T-helper 1 cell treated with Interleukin-12 subunit alpha and Interleukin-12 subunit beta and Interleukin-4 antibody, amounts not matched to agents 30 ng/mL and 1 ng/mL, for 36 hours (primary cell): ENCODE measurements around the gene PTDSS2. TPM values are rescaled to one million over a fixed set of nuclear protein-coding genes. Genes with fewer than 3 reads are reported as not detected.
"Not testable (repeated sequence)": the region's sequence is repeated elsewhere in the genome, so short reads cannot be mapped to it uniquely, and the experiment has no call there.

ENCODE experiments used
- intact Hi-C: fragments of 100-400 bp; cut with micrococcal nuclease; formaldehyde crosslinking; loops from one replicate; pipeline ENCODE4 v1.15.1; 2024
- total RNA-seq: library from RNA; stranded (reverse); gene quantifications from 2 replicates; pipeline ENCODE4 v1.2.3, GENCODE V29; 2022

PTDSS2 gene
- total RNA-seq, 1 donor from 2014 or later, result 30.8 TPM

GRCh38 chr11:462107-462890 is 12.2 kb downstream of the PTDSS2 start:
- intact Hi-C loops, result no loop called here

GRCh38 chr11:464316-464715 is 14.2 kb downstream of the PTDSS2 start:
- intact Hi-C loops, result no loop called here

GRCh38 chr11:465896-466530 is 15.9 kb downstream of the PTDSS2 start:
- intact Hi-C loops, result no loop called here

DNA sequence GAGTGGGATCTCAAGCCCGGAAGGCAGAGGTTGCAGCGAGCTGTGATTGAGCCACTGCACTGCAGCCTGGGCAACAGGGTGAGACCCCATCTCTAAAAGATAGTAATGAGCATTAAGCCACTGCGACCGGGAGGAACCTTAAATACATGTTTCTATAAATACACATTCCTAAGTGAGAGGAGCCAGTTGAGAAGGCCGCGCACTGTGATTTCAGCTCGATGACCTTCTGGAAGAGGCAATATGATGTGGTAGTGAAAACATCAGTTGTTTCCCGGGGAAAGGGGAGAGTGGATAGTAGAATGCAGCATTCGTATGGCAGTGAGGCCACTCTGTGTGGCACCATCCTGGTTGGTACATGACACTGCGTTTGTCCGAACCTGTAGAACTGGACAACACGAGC is 18.0 kb downstream of the PTDSS2 start:
- intact Hi-C loops, result no loop called here

- intact Hi-C loops, result no loop called here
These were observed 18.4 kb downstream of the PTDSS2 start for GRCh38 chr11:468493-468892.

GRCh38 chr11:469026-469683 is 19.1 kb downstream of the PTDSS2 start:
- intact Hi-C loops, result not testable (repeated sequence)

DNA sequence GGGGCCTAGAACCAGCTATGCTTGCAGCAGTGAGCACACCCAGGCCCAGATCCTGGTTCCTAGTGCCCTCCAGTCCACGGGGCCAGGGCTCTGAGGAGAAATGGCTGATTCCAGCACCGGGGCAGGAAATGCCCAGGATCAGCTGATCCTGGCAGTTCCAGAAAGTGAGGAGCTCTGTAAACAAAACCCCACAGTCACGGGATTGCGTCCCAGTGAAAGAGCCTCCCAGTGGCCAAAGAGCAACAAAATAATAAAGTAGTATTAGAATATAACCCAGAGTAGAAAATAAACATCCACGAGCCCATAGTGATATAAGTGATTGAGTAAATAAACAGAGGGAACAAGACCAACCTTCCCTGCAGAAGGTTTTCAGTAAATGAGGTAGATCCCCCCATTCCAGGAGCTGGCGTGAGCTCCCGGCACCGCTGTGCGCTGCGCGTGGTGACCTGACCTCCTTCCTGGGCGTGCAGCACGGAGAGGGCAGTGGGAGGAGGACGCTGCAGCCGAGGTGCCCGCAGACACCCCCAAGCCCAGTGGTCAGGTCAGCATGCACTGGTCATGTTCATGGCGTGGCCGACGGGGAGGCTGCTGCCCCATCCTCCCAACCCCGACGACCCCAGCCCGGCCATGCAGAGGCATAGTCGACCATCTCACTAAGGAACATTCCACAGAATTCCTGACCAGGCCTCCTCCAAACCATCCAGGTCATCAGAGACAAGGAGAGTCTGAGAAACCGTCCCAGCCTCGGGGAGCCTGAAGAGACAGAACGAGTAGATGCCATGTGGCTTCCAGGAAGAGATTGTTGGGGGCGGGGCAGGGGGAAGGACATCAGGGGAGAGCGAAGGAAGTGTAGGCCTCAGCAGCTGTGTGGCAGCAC is 19.8 kb downstream of the PTDSS2 start:
- intact Hi-C loops, result no loop called here

DNA sequence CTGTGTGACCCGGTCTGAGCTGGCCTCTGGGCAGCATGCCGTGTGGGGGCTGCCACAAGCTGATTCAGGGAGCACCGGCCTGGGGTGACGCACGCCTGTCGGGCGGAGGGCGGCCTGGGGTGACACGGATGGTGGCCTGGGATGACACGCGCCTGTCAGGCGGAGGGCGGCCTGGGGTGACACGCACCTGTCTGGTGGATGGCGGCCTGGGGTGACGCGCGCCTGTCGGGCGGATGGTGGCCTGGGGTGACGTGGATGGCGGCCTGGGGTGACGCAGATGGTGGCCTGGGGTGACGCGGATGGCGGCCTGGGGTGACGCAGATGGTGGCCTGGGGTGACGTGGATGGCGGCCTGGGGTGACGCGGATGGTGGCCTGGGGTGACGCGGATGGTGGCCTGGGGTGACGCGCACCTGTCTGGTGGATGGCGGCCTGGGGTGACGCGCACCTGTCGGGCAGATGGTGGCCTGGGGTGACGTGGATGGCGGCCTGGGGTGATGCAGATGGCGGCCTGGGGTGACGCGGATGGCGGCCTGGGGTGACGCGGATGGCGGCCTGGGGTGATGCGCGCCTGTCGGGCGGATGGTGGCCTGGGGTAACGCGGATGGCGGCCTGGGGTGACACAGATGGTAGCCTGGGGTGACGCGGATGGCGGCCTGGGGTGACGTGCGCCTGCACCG is 21.5 kb downstream of the PTDSS2 start:
- intact Hi-C loops, result no loop called here

DNA sequence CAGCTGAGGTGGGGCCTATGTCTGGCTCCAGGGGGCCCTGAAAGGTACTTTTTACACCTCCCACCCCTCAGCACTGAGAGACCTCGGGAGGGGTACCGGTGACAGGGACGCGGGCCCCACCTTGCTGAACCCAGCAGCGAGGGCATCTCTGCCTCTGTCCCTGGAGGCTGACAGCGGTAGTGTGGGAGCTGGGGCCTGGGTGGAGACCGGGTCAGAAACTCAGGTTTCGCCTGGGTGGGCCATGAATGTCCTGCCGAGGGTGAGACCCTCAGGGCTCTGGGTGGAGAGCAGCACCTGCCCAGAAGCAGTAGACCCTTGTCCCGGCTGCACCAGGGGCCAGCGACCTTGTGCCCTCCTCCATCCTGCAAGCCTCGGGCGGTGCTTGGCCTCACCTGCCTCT is 22.2 kb downstream of the PTDSS2 start:
- intact Hi-C loops, result no loop called here

- intact Hi-C loops, result no loop called here
These were observed 22.7 kb downstream of the PTDSS2 start for GRCh38 chr11:472816-473215.

DNA sequence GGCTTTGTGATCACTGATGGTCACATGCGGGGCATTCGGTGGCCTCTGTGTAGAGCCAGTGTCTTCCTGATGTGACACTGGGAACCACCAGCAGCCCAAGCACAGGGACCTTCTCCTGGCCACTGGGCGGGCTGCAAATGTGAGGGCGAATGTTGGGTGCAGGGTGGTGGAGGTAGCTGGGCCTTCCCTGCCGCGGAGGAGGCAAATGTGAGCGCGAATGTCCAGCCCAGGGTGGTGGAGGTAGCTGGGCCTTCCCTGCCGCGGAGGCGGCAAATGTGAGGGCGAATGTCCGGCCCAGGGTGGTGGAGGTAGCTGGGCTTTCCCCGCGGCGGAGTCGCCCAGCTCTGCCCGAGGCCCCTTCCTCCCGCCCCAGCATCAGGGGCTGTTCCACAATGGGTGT is 23.3 kb downstream of the PTDSS2 start:
- intact Hi-C loops, result no loop called here

GRCh38 chr11:473962-474785 is 24.1 kb downstream of the PTDSS2 start:
- intact Hi-C loops, result no loop called here

DNA sequence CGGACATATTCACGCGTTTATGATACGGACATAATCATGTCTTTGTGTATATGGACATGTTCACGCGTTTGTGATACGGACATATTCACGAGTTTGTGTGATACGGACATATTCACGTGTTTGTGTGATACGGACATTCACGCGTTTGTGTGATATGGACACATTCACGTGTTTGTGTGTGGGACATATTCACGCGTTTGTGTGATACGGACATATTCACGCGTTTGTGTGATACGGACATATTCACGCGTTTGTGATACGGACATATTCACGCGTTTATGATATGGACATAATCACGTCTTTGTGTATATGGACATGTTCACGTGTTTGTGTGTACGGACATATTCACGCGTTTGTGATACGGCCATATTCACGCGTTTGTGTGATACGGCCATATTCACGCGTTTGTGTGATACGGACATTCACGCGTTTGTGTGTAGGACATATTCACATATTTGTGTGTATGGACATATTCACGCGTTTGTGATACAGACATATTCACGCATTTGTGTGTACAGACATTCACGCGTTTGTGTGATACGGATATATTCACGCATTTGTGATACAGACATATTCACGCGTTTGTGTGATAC is 24.9 kb downstream of the PTDSS2 start:
- intact Hi-C loops, result no loop called here

- intact Hi-C loops, result no loop called here
These were observed 25.9 kb downstream of the PTDSS2 start for GRCh38 chr11:475941-476340.

DNA sequence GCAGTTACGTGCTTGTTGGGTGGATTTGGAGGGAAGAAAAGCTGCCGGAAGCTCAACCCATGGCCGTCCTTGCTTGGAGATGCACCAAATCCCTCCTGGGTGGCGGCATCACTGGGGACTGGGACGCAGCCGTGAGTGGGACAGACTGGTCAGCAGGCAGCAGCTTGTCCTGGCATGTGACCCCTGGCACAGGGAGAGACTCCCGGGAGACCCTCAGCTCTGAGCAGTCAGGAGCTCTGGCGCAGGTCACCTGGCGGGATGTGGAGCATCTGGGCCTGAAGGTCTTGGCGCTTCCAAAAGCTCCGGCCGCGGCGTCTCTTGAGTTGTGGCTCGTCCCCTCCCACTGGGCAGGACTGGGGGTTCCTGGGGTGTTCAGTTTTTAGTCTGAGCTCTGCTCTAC is 26.3 kb downstream of the PTDSS2 start:
- intact Hi-C loops, result no loop called here

DNA sequence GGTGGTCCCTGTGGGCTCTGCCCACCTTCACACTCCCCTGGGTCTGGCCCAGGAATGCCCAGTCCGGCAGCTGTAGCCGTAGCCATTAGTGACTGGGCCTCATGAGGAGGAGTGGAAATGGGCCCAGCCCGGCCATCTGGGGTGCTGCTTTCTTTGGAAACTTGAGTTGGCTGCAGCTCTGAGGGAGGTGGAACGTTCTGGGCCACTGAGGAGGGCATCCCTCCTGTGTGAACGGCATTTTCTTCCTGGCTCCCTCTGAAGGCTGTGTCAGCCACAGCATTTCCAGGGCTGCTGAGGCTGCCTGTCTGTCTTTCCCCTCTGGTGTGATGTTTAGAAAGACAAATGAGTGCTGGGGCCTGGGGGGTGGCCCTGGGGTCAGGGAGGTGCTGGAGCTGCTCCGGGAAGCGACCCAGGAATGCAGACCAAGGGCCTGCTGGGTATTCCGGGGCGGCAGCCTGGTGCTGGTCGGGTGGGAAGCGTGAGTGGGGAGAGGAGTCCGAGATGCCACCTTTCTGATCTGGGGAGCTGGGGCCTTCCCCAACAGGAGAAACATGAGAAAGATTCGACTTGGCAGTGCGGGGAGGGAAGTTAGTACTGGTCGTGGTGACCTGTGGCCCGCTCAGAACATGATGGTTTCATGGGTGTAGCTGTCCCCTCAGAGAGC is 27.1 kb downstream of the PTDSS2 start:
- intact Hi-C loops, result no loop called here

DNA sequence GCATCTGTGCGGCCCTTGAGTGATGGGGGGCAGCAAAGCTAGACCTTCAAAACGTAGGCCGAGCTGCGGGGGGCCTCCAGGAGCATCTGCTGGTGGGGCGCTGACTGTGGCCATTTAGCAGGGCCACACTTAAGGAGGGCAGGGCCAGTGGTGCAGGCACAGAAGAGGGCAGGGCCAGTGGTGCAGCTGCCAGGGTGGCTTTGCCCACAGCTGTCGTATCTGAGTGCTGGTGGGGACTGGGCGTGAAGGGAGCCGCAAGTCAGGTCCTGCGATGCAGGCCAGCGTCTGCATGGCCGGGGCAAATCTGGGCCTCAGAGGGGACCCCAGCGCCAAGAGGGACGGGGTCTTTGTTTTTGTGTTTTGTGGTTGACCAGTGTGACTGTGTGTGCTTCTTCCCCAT is 29.2 kb downstream of the PTDSS2 start:
- intact Hi-C loops, result no loop called here

DNA sequence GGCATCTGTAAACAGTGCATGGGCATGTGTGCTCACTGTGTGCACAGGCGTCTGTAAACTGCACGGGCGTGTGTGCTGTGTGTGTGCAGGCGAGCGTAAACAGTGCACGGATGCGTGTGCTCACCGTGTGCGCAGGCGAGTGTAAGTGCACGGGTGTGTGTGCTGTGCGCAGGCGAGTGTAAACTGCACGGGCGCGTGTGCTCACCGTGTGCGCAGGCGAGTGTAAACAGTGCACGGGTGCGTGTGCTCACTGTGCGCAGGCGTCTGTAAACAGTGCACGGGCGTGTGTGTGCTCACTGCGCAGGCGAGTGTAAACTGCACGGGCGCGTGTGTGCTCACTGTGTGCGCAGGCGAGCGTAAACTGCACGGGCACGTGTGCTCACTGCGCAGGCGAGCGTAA is 34.5 kb downstream of the PTDSS2 start:
- intact Hi-C loops, result no loop called here

- intact Hi-C loops, result no loop called here
These were observed 36.1 kb downstream of the PTDSS2 start for GRCh38 chr11:486189-486588.
